Measurements from ENCODE around the gene IARS1.

- TF ChIP-seq, protein P1, sequence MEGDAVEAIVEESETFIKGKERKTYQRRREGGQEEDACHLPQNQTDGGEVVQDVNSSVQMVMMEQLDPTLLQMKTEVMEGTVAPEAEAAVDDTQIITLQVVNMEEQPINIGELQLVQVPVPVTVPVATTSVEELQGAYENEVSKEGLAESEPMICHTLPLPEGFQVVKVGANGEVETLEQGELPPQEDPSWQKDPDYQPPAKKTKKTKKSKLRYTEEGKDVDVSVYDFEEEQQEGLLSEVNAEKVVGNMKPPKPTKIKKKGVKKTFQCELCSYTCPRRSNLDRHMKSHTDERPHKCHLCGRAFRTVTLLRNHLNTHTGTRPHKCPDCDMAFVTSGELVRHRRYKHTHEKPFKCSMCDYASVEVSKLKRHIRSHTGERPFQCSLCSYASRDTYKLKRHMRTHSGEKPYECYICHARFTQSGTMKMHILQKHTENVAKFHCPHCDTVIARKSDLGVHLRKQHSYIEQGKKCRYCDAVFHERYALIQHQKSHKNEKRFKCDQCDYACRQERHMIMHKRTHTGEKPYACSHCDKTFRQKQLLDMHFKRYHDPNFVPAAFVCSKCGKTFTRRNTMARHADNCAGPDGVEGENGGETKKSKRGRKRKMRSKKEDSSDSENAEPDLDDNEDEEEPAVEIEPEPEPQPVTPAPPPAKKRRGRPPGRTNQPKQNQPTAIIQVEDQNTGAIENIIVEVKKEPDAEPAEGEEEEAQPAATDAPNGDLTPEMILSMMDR (IDR thresholded peaks at IDR 0.05), result no peak
- no peak for TF ChIP-seq ZFX (IDR thresholded peaks at IDR 0.05; ENCODE audit: borderline replicate concordance)
These were observed 5.6 kb upstream of the IARS1 start for GRCh38 chr9:92299116-92299515.

Data from 22Rv1 (cell line).